ENCODE measurements around the gene SLC12A9. TPM values are rescaled to one million over a fixed set of nuclear protein-coding genes. Genes with fewer than 3 reads are reported as not detected.

Gene SLC12A9
- total and polyA plus RNA-seq, 2 experiments from 2014 or later, result 10.3 to 39.9 TPM

GRCh38 chr7:100893910-100894721, 41.6 kb downstream of the SLC12A9 start (continued):
- TF ChIP-seq JUNB (IDR thresholded peaks at IDR 0.05; ENCODE audit: unreplicated experiment) (no peak), ZNF114 (CRISPR knock-in tag; IDR thresholded peaks at IDR 0.05) (no peak), EZH2 (IDR thresholded peaks at IDR 0.05; ENCODE audit: low read depth, unreplicated experiment) (no peak), CREB1 (CRISPR knock-in tag; IDR thresholded peaks at IDR 0.05; ENCODE audit: low read depth) (no peak), CTCF (conservative IDR thresholded peaks at IDR 0.05; ENCODE audit: low read depth in 2 of 2) (no peak), EZH2phosphoT487 (IDR thresholded peaks at IDR 0.05; ENCODE audit: unreplicated experiment) (no peak), REST (IDR thresholded peaks at IDR 0.05; ENCODE audit: unreplicated experiment) (no peak)

- Histone ChIP-seq H2AFZ (peak overlapping the region; percentile 78), H3K9me2 (ENCODE audit: insufficient read depth) (no peaks in the 10 kb centered on the region), H3K4me3 (peak overlapping the region; percentile 73), H3K27me3 (ENCODE audit: insufficient read depth) (peaks cover 35% of the 10 kb centered on the region), H3K79me2 (replicated peaks; ENCODE audit: insufficient read depth) (no peaks in the 10 kb centered on the region), H3K27ac (ENCODE audit: low read depth) (no peak overlapping the region), H3K4me1 (ENCODE audit: insufficient read depth) (peaks cover 8% of the 10 kb centered on the region; the same call in 1 of the 2 replicates), H4K20me1 (replicated peaks; ENCODE audit: insufficient read depth) (no peaks in the 10 kb centered on the region), H3F3A (replicated peaks; ENCODE audit: low read depth) (peaks cover 11% of the 10 kb centered on the region; the same call in 1 of the 2 replicates), H3K36me3 (ENCODE audit: insufficient read depth) (no peaks in the 10 kb centered on the region), H3K4me2 (peak overlapping the region; percentile 96)
- Mint-ChIP-seq H3K4me1 (peaks cover 23% of the 10 kb centered on the region), H3K36me3 (ENCODE audit: low read depth) (no peaks in the 10 kb centered on the region; the same call in 2 of the 3 replicates), H3K4me3 (peak overlapping the region; percentile 57; the same call in 2 of the 3 replicates), H3K27me3 (ENCODE audit: insufficient read depth, low read depth, poor library complexity) (peaks cover 42% of the 10 kb centered on the region), H3K9me3 (peaks cover 6% of the 10 kb centered on the region; the same call in 2 of the 3 replicates), H3K27ac (no peak overlapping the region)
- DNase-seq (ENCODE audit: low spot score), result peak; percentile 93
- TF ChIP-seq ZNF331 (CRISPR knock-in tag; IDR thresholded peaks at IDR 0.05; ENCODE audit: low read depth) (no peak), EZH2 (IDR thresholded peaks at IDR 0.05; ENCODE audit: low read depth, unreplicated experiment) (peak; percentile 18), REST (IDR thresholded peaks at IDR 0.05; ENCODE audit: unreplicated experiment) (peak; percentile 23), CTCF (conservative IDR thresholded peaks at IDR 0.05; ENCODE audit: low read depth in 2 of 2) (peak; percentile 81 to 96)
- peak; percentile 43 for ATAC-seq
These were observed 42.6 kb downstream of the SLC12A9 start for GRCh38 chr7:100894860-100895700.

Measured in GM23338 (cell line).